Measurements from ENCODE around the gene NLGN2.
"Not testable (repeated sequence)": the region's sequence is repeated elsewhere in the genome, so short reads cannot be mapped to it uniquely, and the experiment has no call there.

DNA sequence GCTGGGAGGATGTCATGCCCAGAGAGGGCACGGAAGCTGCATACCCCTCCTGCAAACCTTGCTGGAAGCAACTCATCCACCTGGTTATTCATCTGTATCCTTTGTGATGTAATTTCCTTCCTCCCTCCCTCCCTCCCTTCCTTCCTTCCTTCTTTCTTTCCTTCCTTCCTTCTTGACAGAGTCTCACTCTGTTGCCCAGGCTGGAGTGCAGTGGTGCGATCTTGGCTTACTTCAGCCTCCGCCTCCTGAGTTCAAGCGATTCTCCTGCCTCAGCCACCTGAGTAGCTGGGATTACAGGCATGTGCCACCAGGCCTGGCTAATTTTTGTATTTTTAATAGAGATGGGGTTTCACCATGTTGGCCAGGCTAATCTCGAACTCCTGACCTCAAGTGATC is 39.0 kb upstream of the NLGN2 start:
- not testable (repeated sequence) for TF ChIP-seq POLR2A (IDR thresholded peaks at IDR 0.05; ENCODE audit: low read length); GATA1 (IDR thresholded peaks at IDR 0.05; ENCODE audit: low read depth, low read length)

Measured in erythroblast (primary cell).